PC-3 (cell line): ENCODE results near the gene TRABD2B.

ENCODE experiments used
- CTCF ChIP-seq: fragments of 300-600 bp; sonication (generic); conservative IDR thresholded peaks from 2 replicates; pipeline ENCODE4 v1.5.1; 2017; ENCODE audit warnings: antibody characterized with exemption, low read depth, mild to moderate bottlenecking, low read length
- EZH2 ChIP-seq: fragments of 300-600 bp; sonication (generic); IDR thresholded peaks from one replicate; pipeline ENCODE4 v1.6.1; 2017; ENCODE audit warnings: antibody characterized with exemption, mild to moderate bottlenecking, low read length; ENCODE audit not compliant: unreplicated experiment
- EZH2phosphoT487 ChIP-seq: fragments of 300-600 bp; sonication (generic); IDR thresholded peaks from 2 replicates; pipeline ENCODE4 v1.6.1; 2018; ENCODE audit warnings: mild to moderate bottlenecking, antibody characterized with exemption, low read length, borderline replicate concordance

GRCh38 chr1:47941609-47942239, 55.5 kb downstream of the TRABD2B start:
- no peak for TF ChIP-seq CTCF
- TF ChIP-seq EZH2: no peak
- no peak for TF ChIP-seq EZH2phosphoT487
